DOHH2 (cell line): Measurements from ENCODE around the gene FSTL4.

Experiments used
- H3F3A ChIP-seq: fragments of 200-600 bp; sonication (generic), shearing (Covaris generic); 2 replicates; pipeline ENCODE4 v1.6.0; 2016; ENCODE audit warnings: antibody characterized with exemption, mild to moderate bottlenecking; ENCODE audit not compliant: control insufficient read depth, insufficient read depth
- H3K27ac ChIP-seq: fragments of 200-600 bp; sonication (generic); 2 replicates; pipeline ENCODE4 v1.5.1; 2014; ENCODE audit warnings: low read depth, mild to moderate bottlenecking, low read length, moderate library complexity
- H3K27me3 ChIP-seq: fragments of 200-600 bp; sonication (generic); 2 replicates; pipeline ENCODE4 v1.6.1; 2014; ENCODE audit warnings: mild to moderate bottlenecking, low read length, mixed read lengths; ENCODE audit not compliant: control insufficient read depth
- H3K36me3 ChIP-seq: fragments of 200-600 bp; sonication (generic); 2 replicates; pipeline ENCODE4 v1.6.1; 2014; ENCODE audit warnings: mild to moderate bottlenecking, low read length, moderate library complexity, mixed read lengths; ENCODE audit not compliant: control insufficient read depth
- H3K4me1 ChIP-seq: fragments of 200-600 bp; sonication (generic); 2 replicates; pipeline ENCODE4 v1.6.1; 2014; ENCODE audit warnings: mild to moderate bottlenecking, low read length, mixed read lengths; ENCODE audit not compliant: control insufficient read depth
- H3K4me2 ChIP-seq: fragments of 200-600 bp; sonication (generic); 2 replicates; pipeline ENCODE4 v1.6.0; 2014; ENCODE audit warnings: mild to moderate bottlenecking, low read length, moderate library complexity
- H3K4me3 ChIP-seq: fragments of 200-600 bp; sonication (generic); 2 replicates; pipeline ENCODE4 v1.5.1; 2014; ENCODE audit warnings: mild to moderate bottlenecking, low read length, mixed read lengths
- H3K79me2 ChIP-seq: fragments of 200-600 bp; sonication (generic); 2 replicates; pipeline ENCODE4 v1.6.1; 2014; ENCODE audit warnings: mild to moderate bottlenecking, low read length, mixed read lengths; ENCODE audit not compliant: control insufficient read depth
- H3K9me2 ChIP-seq: fragments of 200-600 bp; sonication (generic); replicated peaks from 2 replicates; pipeline ENCODE4 v1.6.1; 2014; ENCODE audit warnings: mild to moderate bottlenecking, low read length, mixed read lengths; ENCODE audit not compliant: control insufficient read depth
- H3K9me3 ChIP-seq: fragments of 200-600 bp; sonication (generic); 2 replicates; pipeline ENCODE4 v1.6.1; 2014; ENCODE audit warnings: antibody characterized with exemption, low read length, mixed read lengths; ENCODE audit not compliant: control insufficient read depth, insufficient read depth
- H4K20me1 ChIP-seq: fragments of 200-600 bp; sonication (generic); 2 replicates; pipeline ENCODE4 v1.6.0; 2014; ENCODE audit warnings: low read depth, mild to moderate bottlenecking, antibody characterized with exemption, low read length, moderate library complexity; ENCODE audit not compliant: control insufficient read depth, insufficient read depth
- CTCF ChIP-seq: fragments of 200-600 bp; sonication (generic); IDR thresholded peaks from one replicate; pipeline ENCODE4 v1.5.1; 2014; ENCODE audit warnings: antibody characterized with exemption, mild to moderate bottlenecking, low read depth, low read length; ENCODE audit not compliant: poor library complexity, severe bottlenecking
- EZH2phosphoT487 ChIP-seq: fragments of 200-600 bp; sonication (generic); IDR thresholded peaks from 2 replicates; pipeline ENCODE4 v1.6.1; 2017; ENCODE audit warnings: borderline replicate concordance, mild to moderate bottlenecking, antibody characterized with exemption, low read length, moderate library complexity, mixed read lengths

FSTL4 gene

GRCh38 chr5:133336121-133336968 lies 276.0 kb downstream of the FSTL4 start:
- H3K4me2 ChIP-seq, result no peak overlapping the region
- H3K27me3 ChIP-seq, result no peaks in the 10 kb centered on the region
- H3K79me2 ChIP-seq, result no peaks in the 10 kb centered on the region
- no peaks in the 10 kb centered on the region for H3K9me2 ChIP-seq
- no peaks in the 10 kb centered on the region for H4K20me1 ChIP-seq
- H3K27ac ChIP-seq, result no peak overlapping the region
- no peaks in the 10 kb centered on the region for H3K9me3 ChIP-seq
- no peaks in the 10 kb centered on the region for H3F3A ChIP-seq
- TF ChIP-seq EZH2phosphoT487, result no peak
- TF ChIP-seq CTCF, result no peak
- H3K36me3 ChIP-seq, result no peaks in the 10 kb centered on the region
- H3K4me1 ChIP-seq, result no peaks in the 10 kb centered on the region
- no peak overlapping the region for H3K4me3 ChIP-seq

- Histone ChIP-seq H3K27me3 (no peaks in the 10 kb centered on the region), H4K20me1 (no peaks in the 10 kb centered on the region), H3K79me2 (no peaks in the 10 kb centered on the region), H3K9me2 (no peaks in the 10 kb centered on the region), H3K4me2 (no peak overlapping the region), H3F3A (no peaks in the 10 kb centered on the region), H3K9me3 (no peaks in the 10 kb centered on the region), H3K27ac (no peak overlapping the region), H3K4me3 (no peak overlapping the region), H3K4me1 (no peaks in the 10 kb centered on the region), H3K36me3 (no peaks in the 10 kb centered on the region)
- TF ChIP-seq EZH2phosphoT487, result no peak
- no peak for TF ChIP-seq CTCF
Observed at GRCh38 chr5:133334796-133335639, 277.3 kb downstream of the FSTL4 start.

GRCh38 chr5:133333326-133334150 lies 278.8 kb downstream of the FSTL4 start:
- Histone ChIP-seq H3K27ac (no peak overlapping the region), H3K36me3 (no peaks in the 10 kb centered on the region), H4K20me1 (no peaks in the 10 kb centered on the region), H3K9me3 (no peaks in the 10 kb centered on the region), H3K79me2 (no peaks in the 10 kb centered on the region), H3K4me3 (no peak overlapping the region), H3K4me1 (no peaks in the 10 kb centered on the region), H3K4me2 (no peak overlapping the region), H3K27me3 (no peaks in the 10 kb centered on the region), H3K9me2 (no peaks in the 10 kb centered on the region), H3F3A (no peaks in the 10 kb centered on the region)
- TF ChIP-seq EZH2phosphoT487 (no peak), CTCF (no peak)
